Pons (tissue), 1 donor: ENCODE results near the gene SAXO1.
"Not testable (repeated sequence)": the region's sequence is repeated elsewhere in the genome, so short reads cannot be mapped to it uniquely, and the experiment has no call there.

ENCODE experiments used
- DNase-seq: peaks from one replicate; pipeline ENCODE4 v3.0.0-alpha.2; 2016; ENCODE audit warnings: low spot score

The SAXO1 gene

DNA sequence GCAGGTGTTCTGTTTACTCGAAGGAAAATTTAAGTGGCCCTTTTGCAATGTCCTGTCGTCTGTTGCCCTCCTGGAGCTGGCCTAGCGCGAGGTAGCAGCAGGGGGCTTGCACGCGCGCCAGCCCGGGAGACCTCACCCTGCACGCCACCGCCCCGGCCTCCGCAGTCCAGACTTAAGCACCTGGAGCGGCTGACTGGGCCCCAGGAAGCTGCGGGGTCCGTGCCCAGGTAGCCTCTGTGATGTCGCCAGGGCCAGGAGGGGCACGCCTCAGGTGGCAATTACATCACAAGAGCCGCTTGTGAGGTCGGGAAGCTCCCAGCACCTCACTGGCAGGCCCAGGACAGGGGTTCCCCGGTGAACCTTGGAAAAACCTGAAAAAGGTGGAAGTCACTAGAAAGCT, at the start of gene SAXO1:
SAXO1 (minus strand) TSS at position 195 of the 400 bp plus-strand sequence. CDS start 301 bp downstream, outside the sequence.
- no peak for DNase-seq

GRCh38 chr9:19074836-19075235, 41.8 kb upstream of the SAXO1 start:
- DNase-seq: no peak

- no peak for DNase-seq
Observed at GRCh38 chr9:19074229-19074628, 41.2 kb upstream of the SAXO1 start.

DNA sequence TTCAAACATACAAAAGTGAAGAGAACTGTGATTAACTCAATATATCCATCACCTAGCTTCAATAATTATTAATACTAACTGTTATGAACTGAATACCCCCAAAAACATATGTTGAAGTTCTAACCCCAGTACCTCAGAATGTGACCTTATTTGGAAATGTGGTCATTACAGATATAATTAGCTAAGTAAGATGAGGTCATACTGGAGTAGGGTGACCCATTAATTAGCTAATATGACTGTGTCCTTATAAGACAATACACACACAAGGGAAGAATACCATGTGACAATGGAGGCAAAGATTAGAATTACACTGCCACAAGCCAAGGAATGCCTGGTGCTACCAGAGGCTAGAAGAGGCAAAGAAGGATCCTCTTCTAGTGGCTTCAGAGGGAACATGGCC, 24.0 kb upstream of the SAXO1 start:
- DNase-seq: no peak

DNA sequence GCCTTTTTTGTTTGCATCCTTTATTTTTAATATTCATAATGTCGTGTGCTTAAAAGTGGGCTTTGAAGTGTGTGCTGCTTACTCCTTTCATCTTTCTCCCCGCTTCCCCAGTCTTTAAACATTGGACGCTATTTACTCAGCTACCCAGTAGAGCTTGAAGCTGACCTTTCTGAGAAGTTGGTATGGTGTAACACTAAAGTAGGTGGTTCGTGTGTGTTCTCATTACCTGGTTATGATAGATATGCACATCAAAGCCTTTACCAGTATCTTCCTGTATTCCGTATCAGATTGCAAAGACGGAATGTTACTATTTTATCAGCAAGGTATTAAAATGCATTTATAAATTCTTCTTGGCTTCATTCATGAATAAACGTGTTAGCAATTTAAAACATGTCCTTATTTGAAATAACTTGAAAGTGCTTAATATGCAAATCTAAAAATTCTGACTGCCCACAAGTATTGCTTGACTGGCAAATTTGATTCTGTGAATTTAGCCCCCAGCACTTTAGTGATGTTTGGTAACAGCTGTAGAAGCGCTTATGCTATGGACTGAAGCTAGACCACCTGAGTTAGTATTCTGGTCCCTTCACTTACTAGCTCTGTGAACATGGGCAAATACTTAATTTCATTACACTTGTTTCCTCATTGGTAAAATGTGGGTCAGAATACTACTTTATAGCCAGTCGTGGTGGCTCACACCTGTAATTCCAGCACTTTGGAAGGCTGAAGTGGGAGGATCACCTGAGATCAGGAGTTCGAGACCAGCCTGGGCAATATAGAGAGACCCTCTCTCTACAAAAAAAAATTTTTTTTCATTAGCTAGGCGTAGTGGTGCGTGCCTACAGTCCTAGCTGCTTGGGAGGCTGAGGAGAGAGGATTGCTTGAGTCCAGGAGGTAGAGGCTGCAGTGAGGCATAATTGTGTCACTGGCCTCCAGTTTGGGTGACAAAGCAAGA, 17.9 kb upstream of the SAXO1 start:
- no peak for DNase-seq

DNA sequence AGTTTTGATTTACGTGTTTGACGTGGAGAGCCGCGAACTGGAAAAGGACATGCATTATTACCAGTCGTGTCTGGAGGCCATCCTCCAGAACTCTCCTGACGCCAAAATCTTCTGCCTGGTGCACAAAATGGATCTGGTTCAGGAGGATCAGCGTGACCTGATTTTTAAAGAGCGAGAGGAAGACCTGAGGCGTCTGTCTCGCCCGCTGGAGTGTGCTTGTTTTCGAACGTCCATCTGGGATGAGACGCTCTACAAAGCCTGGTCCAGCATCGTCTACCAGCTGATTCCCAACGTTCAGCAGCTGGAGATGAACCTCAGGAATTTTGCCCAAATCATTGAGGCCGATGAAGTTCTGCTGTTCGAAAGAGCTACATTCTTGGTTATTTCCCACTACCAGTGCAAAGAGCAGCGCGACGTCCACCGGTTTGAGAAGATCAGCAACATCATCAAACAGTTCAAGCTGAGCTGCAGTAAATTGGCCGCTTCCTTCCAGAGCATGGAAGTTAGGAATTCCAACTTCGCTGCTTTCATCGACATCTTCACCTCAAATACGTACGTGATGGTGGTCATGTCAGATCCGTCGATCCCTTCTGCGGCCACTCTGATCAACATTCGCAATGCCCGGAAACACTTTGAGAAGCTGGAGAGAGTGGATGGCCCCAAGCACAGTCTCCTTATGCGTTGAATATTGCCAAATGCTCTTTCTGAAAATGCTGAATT, 17.1 kb upstream of the SAXO1 start:
- peak; percentile 50 for DNase-seq

- DNase-seq: peak; percentile 96
Observed at GRCh38 chr9:19048966-19049916, 16.2 kb upstream of the SAXO1 start, which contains the start of gene RRAGA. Gene RRAGA (plus strand): TSS chr9:19049427. CDS start chr9:19049660, 233 bp downstream.

GRCh38 chr9:19036611-19037010, 3.6 kb upstream of the SAXO1 start:
- DNase-seq: no peak

DNA sequence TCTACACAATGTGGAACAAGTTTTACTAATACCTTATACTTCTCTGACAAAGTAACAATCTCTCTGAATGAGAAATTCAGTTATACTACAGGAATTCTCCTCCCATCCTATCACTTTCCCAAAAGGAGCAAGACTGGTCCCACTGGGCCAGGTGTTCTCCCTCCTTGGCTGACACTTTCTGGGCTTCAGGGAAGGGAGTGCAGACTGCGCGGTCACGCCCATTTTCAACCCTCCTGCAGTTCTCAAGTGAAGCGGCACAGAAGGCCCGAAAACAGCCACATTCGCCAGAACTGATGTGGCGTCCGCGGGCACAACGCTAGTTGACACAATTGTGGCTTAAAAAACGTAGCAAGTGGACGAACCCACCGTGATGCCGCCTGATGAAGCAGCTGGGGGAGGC, 603 bp downstream of the SAXO1 start:
- no peak for DNase-seq

GRCh38 chr9:19030899-19031298, 2.1 kb downstream of the SAXO1 start:
- DNase-seq: no peak

DNA sequence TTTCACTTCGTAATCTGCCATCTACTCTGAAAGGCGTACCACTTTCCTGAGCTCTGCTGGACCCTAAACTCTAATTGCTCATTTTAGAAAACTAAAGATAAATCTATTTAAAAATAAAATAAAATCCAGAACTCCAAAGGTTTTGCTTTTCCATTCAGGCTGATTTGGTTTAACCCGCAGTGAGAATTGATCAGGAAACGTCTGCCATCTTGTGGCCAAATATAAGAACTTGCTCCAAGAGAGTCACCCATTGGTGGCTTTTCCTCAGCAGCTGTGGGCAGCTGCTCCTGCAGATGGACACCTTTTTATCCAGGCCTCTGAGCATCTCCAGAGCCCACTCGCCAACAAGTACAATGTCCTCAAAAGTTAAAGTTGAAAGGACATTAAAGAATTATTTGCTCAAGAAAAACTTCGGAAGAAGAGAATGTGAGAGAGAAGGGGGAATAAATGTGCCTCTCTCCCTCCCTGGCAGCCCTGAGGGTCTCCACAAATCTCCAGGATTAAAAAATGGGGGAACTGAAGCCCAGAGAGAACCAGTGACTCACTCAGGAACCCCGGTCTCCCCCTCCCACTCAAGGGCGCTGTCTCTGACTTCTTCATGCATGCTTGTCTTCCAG, 4.1 kb downstream of the SAXO1 start:
- peak; percentile 72 for DNase-seq

GRCh38 chr9:19027825-19028224, 5.2 kb downstream of the SAXO1 start:
- DNase-seq: no peak

DNA sequence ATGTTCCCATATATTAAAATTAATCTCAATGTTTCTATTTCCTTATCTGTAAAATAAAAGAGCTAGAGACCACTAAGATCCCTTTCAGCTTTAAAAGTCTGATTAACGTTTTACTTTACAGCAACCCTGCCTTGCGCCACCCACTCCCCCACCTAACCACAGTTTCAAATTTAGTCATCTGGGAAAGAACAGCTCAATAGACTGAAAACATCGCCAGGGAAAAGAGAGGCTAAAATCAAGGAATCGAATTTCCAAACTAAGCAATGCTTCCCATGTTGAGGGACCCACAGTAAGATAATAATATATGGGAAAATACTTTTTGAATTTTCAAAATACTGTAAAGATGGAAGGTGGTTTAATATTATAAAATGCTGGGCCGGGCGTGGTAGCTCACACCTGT, 6.6 kb downstream of the SAXO1 start:
- DNase-seq: no peak

DNA sequence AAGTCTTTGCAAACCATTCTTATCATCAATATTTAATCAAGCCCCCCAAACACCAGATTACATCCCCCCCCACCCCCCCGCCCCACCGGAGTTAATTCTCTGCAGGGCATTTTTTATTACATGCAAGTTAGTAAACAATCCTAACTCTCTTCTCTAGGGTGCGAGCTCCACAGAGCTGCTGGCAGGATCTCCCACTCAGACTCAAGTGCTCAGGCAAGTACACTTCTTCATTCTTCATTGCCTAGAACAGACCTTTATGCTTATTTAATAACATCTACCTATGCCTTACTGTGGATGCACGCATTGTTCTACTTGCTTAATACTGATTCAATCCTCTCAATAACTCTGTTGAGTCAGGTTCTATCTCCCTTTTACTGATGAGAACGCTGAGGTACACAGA, 9.9 kb downstream of the SAXO1 start:
- DNase-seq: no peak

GRCh38 chr9:19022206-19022605, 10.8 kb downstream of the SAXO1 start:
- DNase-seq: no peak

DNA sequence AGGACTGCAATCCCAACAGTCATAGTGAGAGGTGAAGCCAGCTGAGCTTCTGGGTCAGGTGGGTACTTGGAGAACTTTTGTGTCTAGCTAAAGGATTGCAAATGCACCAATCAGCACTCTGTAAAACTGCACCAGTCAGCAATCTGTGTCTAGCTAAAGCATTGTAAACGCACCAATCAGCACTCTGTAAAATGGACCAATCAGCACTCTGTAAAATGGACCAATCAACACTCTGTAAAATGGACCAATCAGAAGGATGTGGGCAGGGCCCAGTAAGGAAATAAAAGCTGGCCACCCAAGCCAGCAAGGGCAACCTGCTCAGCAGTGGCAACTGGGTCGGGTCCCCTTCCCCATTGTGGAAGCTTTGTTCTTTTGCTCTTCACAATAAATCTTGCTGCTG, 11.4 kb downstream of the SAXO1 start:
- DNase-seq: not testable (repeated sequence)

GRCh38 chr9:19020886-19021455, 12.0 kb downstream of the SAXO1 start:
- no peak for DNase-seq

- DNase-seq: no peak
Observed at GRCh38 chr9:19018201-19018600, 14.8 kb downstream of the SAXO1 start.

- no peak for DNase-seq
Observed at GRCh38 chr9:19009391-19009965, 23.5 kb downstream of the SAXO1 start.

GRCh38 chr9:19000133-19000532, 32.9 kb downstream of the SAXO1 start:
- DNase-seq: no peak
